NOMO-1 (cell line): ENCODE data around the gene SEC16B.

Experiments
- DNase-seq, 2 experiments: peaks; one replicate each; lab custom pipeline; 2025; ENCODE audit not compliant: unreplicated experiment in 2 of 2; lab: John Stamatoyannopoulos, UW

The SEC16B gene

GRCh38 chr1:177981200-177981599 is 11.3 kb upstream of the SEC16B start:
- no peak for DNase-seq

- DNase-seq: no peak
Measured at GRCh38 chr1:177979272-177979671, 9.4 kb upstream of the SEC16B start.

- DNase-seq: no peak
Measured at GRCh38 chr1:177978530-177978929, 8.7 kb upstream of the SEC16B start.

DNA sequence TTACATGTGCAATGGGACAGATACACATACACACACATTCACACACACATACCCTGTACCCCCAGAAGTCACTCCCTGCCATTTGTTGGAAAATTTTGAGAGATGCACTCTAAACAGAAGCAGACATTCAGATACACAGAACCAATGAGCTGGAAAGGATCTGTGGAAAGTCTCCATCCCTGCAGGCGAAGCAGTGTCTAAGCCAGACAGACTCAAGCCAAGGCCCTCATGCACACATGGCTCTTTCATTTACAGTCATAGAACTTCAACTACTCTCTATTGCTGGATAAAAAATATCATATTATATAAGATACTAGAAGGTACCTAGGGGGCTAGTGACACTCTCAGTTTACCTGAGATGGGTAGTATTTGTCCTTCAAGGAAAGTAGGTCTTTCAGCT is 7.3 kb upstream of the SEC16B start:
- no peak for DNase-seq

DNA sequence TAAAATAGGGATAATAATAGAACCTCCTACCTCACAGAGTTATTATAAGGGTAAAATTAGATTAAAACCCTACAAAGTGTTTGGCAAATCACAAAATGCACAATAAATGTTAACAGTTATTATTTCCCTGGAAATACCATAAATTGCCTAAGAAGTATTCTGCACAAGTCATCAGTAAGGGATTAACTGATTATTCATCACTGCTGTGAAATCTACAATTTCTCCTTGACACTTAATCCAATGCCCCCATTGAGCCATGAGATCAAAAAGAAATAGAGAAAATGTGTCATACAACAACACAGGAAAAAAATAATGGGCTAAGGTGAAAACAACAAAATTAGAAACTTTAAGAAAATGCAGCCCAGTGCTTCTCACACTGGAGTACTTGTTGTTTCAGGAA is 6.7 kb upstream of the SEC16B start:
- no peak for DNase-seq

GRCh38 chr1:177975588-177976495 is 6.0 kb upstream of the SEC16B start:
- DNase-seq: no peak

DNA sequence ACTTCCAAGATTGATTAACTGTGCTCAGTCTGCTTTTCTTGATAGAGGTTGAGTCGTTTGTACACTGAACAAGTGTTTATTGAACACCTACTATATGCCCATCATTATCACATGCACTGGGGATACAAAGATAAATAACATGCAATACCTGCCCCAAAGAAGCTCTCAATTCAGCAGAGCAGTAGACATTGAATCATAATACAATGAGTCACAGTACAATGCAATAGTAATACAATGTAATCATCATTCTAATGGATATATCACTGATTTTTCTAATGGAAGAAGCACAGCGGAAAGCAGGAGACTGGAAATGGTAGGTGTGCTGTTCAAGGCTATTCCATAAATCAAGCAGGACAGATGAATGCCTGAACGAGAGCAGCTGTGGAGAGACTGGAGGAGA is 3.7 kb upstream of the SEC16B start:
- no peak for DNase-seq

- no peak for DNase-seq
Measured at GRCh38 chr1:177969109-177969508, 749 bp downstream of the SEC16B start.

GRCh38 chr1:177966199-177966598 is 3.7 kb downstream of the SEC16B start:
- no peak for DNase-seq

DNA sequence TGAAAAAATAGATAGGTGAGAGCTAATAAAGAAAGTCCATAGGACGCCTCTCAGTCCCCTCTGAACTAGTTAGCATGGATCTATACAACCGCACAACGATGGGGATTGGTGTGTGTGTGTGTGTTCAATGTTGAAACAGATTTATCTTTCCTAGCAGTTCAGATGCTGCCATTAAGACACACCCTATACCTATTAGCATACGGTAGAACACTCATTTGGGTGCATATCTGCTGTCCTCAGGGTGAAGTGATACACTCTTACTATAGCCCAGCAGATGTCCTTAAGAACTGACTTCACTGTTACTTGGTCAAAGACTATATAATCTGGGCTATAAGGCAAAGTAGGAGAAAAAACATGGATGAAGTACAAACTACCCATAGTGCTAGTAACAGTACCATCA is 4.6 kb downstream of the SEC16B start:
- DNase-seq: no peak

DNA sequence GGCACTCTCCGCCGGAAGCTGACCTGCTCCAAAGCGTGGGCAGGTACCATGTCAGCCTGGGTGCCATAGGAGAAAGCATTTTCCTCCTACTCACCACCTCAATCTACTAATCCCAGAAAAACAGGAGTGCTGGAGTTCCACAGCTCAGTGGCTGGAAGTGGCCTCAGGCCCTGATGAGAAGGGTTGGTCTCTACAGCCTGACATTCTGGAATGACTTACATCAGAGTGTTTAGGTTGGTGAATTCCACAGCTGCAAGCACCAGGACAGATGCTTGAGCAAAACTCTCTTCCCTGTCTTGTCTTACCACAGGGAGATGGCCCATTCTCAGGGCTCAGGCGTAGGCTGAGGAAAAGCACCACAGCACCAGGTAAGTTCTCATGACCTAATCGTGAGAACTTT is 5.5 kb downstream of the SEC16B start:
- no peak for DNase-seq

DNA sequence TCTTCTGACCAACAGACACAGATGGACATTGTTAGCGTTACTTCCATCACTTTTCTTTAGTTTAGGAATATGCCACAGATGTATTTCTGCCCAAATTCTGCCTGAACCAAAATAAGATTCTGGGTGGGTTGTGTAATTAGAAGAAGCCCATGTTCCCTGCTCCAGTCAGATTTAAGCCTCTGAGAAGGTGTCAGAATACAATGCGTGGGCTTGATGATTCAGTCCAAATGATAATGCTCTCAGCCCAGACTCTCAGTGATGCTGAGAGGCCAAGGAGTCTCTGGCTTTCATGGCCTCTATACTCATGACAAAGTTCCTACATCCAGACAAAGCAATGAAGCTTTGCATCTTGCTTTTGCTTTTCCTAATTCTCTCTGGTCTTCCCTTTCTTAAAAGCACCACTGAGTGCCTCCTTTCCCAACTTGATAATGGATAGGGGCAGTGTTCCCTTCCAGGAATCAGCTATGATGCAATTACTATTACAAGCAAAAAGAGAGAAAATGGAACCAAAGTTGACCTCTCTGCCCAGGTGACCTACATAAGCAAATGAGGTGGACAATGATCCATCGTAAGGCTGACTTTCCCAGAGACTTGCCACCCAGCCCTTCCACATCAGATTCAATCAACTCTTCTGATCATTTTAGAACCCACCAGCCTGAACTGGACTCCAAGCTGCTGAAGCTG is 8.8 kb downstream of the SEC16B start:
- no peak for DNase-seq

DNA sequence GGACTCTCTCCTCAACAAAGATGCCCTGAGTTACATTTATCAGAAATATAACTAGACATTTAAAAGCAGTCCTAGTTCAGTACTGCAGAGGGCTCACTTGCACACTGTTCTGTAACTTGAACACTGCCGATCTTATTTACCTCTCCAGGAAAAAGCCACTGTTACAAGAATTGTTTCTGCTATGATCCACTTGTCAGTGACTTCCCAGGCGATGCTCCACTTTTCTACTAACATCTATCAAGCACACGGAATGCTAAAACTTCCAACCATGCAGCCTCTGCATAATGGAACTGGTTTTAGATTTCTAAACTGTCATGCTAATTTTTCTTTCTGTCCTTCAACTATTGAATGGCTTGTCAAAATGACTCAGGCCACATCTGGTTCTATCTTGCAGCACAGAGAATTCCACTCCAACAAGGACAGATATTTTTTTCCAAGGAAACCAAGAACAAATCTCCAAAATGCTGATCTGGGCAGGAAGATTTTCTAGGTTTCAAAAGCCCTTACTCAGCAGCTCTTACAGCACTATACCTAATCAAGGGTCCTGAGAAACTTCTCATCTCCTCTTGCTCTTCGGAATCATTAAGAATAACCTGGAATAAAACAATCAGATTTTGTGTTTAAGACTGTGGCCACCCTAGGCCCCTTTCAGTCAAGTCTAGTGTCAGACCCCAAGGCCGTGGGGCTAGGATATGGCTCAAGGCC is 9.9 kb downstream of the SEC16B start:
- DNase-seq: no peak

GRCh38 chr1:177958092-177958491 is 11.8 kb downstream of the SEC16B start:
- no peak for DNase-seq

DNA sequence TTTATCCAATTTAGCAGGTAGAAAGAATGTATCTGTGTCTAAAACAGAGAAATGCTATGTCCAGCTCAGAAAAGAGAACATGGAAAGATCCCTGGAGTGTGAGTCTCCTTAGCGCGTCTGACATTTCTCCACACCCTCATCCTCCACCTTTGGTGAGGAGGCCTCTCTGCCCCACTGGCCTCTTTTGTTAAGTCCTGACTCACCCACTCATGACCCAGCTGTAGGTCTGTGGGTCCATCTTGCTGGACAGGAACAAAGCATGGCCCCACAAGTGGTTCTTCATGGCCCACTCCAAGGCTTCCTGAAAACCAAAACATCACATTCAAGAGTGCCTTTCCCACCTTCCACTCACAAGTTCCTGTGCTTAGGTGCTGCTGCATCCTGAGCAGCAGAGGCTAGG is 15.8 kb downstream of the SEC16B start:
- no peak for DNase-seq

GRCh38 chr1:177953549-177953948 is 16.3 kb downstream of the SEC16B start:
- no peak for DNase-seq

DNA sequence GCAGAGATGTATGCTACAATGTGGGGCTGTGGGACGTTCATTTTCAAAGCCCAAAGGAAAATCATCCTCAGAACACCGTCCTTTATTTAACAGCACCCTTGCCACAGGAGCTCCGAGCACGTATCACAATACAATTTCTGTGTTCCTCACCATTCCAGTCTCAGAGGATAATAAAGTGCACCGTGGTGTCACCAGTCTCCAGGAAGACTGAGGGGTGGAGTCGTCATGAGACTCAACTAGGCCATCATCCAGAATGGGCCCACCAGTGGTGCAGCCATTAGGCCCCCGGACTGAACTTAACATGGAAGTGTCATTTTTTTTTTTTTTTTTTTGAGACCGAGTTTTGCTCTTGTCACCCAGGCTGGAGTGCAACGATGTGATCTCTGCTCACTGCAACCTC is 17.2 kb downstream of the SEC16B start:
- DNase-seq: no peak

GRCh38 chr1:177952249-177952648 is 17.6 kb downstream of the SEC16B start:
- no peak for DNase-seq

DNA sequence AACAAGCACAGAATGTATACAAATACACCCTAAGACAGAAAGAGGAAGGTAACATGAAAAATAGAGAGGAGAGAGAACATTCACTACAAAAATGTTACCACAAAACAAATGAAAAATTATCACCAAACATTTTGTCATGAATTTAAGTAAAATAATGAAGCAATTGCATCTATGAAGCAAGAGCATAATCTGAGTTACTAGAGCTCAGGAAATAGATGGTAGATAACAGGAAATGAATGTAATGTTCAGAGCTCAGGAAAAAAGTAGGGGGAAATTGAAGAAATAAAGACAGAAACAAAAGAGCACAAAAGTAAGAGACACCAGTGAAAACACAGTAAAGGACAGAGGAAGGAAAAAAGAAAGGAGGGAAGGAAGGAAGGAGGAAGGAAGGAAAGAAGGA is 19.4 kb downstream of the SEC16B start:
- DNase-seq: peak; percentile 30 to 36

- peak; percentile 21 to 68 for DNase-seq
Measured at GRCh38 chr1:177948336-177948972, 21.4 kb downstream of the SEC16B start.

DNA sequence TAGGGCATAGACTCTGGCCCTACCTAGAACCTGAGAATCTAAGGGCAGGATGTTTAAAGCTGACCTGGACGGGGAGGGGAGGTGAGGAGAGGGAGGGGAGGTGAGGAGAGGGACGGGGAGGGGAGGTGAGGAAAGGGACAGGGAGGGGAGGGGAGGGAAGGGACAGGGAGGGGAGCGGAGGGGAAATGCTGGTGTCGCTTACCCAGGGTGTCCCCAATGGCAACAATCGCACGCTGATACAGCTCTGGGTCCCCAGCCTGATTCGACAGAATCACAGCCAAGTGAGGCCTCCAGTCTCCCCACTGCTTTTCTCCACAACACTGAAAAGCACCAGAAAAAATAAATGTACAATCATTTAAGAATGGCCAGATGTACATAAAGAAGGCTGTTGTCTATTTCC is 22.2 kb downstream of the SEC16B start:
- no peak for DNase-seq
